Sigmoid colon (tissue), 4 donors: ENCODE measurements around the gene KRTAP1-3.

ENCODE experiments used
- EP300 ChIP-seq, 4 donors: sonication (generic); formaldehyde crosslinking; IDR thresholded peaks; one replicate each; pipeline ENCODE4 v1.6.1; 2017; ENCODE audit warnings: antibody characterized with exemption in 4 of 4
- POLR2A ChIP-seq, 2 donors: fragments of 450-650 bp; IDR thresholded peaks; one replicate each; pipeline ENCODE4 v1.6.1; 2016; ENCODE audit warnings: antibody characterized with exemption in 2 of 2, mild to moderate bottlenecking in 2 of 2, moderate library complexity in 2 of 2
- POLR2AphosphoS5 ChIP-seq, 4 donors: sonication (generic); formaldehyde crosslinking; IDR thresholded peaks; one replicate each; pipeline ENCODE4 v1.6.1; 2017; ENCODE audit warnings: antibody characterized with exemption in 4 of 4
- TF ChIP-seq, protein P1 (sequence below), 4 experiments: fragments of 450-650 bp in 3 of 4; fragments of 200-600 bp in 1 of 4; IDR thresholded peaks; one replicate each; pipeline ENCODE4 v1.5.1; 2016 to 2019; ENCODE audit warnings: antibody characterized with exemption in 4 of 4, mild to moderate bottlenecking in 3 of 4, moderate library complexity in 2 of 4

DNA sequence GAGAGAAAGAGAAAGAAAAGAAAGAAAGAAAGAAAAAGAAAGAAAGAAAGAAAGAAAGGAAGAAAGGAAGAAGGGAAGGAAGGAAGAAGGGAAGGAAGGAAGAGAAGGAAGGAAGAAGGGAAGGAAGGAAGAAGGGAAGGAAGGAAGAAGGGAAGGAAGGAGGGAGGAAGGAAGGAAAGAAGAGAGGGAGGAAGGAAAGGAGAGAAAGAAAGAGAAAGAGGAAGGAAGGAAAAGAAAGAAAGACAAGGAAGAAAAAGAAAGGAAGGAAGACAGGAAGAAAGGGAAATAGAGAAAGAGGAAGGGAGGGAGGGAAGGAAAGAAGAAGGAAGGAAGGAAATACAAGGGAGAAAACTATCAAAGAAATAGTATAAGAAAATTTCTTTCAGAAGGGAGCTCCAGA lies 42.1 kb upstream of the KRTAP1-3 start:
- TF ChIP-seq, protein P1, sequence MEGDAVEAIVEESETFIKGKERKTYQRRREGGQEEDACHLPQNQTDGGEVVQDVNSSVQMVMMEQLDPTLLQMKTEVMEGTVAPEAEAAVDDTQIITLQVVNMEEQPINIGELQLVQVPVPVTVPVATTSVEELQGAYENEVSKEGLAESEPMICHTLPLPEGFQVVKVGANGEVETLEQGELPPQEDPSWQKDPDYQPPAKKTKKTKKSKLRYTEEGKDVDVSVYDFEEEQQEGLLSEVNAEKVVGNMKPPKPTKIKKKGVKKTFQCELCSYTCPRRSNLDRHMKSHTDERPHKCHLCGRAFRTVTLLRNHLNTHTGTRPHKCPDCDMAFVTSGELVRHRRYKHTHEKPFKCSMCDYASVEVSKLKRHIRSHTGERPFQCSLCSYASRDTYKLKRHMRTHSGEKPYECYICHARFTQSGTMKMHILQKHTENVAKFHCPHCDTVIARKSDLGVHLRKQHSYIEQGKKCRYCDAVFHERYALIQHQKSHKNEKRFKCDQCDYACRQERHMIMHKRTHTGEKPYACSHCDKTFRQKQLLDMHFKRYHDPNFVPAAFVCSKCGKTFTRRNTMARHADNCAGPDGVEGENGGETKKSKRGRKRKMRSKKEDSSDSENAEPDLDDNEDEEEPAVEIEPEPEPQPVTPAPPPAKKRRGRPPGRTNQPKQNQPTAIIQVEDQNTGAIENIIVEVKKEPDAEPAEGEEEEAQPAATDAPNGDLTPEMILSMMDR (IDR thresholded peaks at IDR 0.05): no peak
- TF ChIP-seq EP300 (IDR thresholded peaks at IDR 0.05) (no peak), POLR2A (IDR thresholded peaks at IDR 0.05) (no peak), POLR2AphosphoS5 (IDR thresholded peaks at IDR 0.05) (no peak)
